SK-N-SH treated with all-trans-retinoic acid at 6 μM for 48 hours (cell line): ENCODE data around the gene ENAH.

Experiments used
- ATAC-seq: fragments of 200-7000 bp; cut with Tn5 transposase; 3 replicates; pipeline ENCODE4 v1.9.1; 2020; ENCODE audit warnings: mild to moderate bottlenecking, moderate library complexity
- ARNTL ChIP-seq: fragments of 450-650 bp; formaldehyde crosslinking; IDR thresholded peaks from 2 replicates; pipeline ENCODE4 v1.5.0; 2020; ENCODE audit warnings: low read depth, mild to moderate bottlenecking, moderate library complexity, borderline replicate concordance
- BACH2 ChIP-seq: fragments of 250-450 bp; sonication (Bioruptor Pico); IDR thresholded peaks from 2 replicates; pipeline ENCODE4 v1.9.0; 2021; ENCODE audit warnings: mild to moderate bottlenecking, borderline replicate concordance
- CREB5 ChIP-seq: fragments of 250-450 bp; sonication (Bioruptor Pico); IDR thresholded peaks from 2 replicates; pipeline ENCODE4 v1.5.1; 2020; ENCODE audit warnings: low read depth, mild to moderate bottlenecking, moderate library complexity
- CSDC2 ChIP-seq: fragments of 250-450 bp; sonication (Bioruptor Pico); IDR thresholded peaks from 2 replicates; pipeline ENCODE4 v1.5.0; 2020; ENCODE audit warnings: mild to moderate bottlenecking, moderate library complexity
- ESRRG ChIP-seq: fragments of 250-450 bp; sonication (Bioruptor Pico); IDR thresholded peaks from 2 replicates; pipeline ENCODE4 v1.6.1; 2021; ENCODE audit warnings: mild to moderate bottlenecking
- GLIS3 ChIP-seq: fragments of 250-450 bp; sonication (Bioruptor Pico); IDR thresholded peaks from 2 replicates; pipeline ENCODE4 v1.5.0; 2020; ENCODE audit warnings: mild to moderate bottlenecking, moderate library complexity
- ISL1 ChIP-seq: fragments of 250-450 bp; sonication (Bioruptor Pico); IDR thresholded peaks from 2 replicates; pipeline ENCODE4 v2.1.2; 2022; ENCODE audit warnings: mild to moderate bottlenecking, moderate library complexity
- OSR1 ChIP-seq: fragments of 250-450 bp; sonication (Bioruptor Pico); IDR thresholded peaks from 2 replicates; pipeline ENCODE4 v1.8.0; 2022; ENCODE audit warnings: moderate library complexity, mild to moderate bottlenecking, inconsistent platforms
- PATZ1 ChIP-seq: fragments of 250-450 bp; sonication (Bioruptor Pico); IDR thresholded peaks from 2 replicates; pipeline ENCODE4 v1.8.0; 2020; ENCODE audit warnings: mild to moderate bottlenecking, moderate library complexity, borderline replicate concordance
- POU6F1 ChIP-seq: fragments of 250-450 bp; sonication (Bioruptor Pico); IDR thresholded peaks from 2 replicates; pipeline ENCODE4 v1.8.0; 2021; ENCODE audit warnings: low read depth, mild to moderate bottlenecking, moderate library complexity, borderline replicate concordance
- RARB ChIP-seq: fragments of 250-450 bp; sonication (Bioruptor Pico); IDR thresholded peaks from 2 replicates; pipeline ENCODE4 v1.8.0; 2021; ENCODE audit warnings: mild to moderate bottlenecking, moderate library complexity
- SNAI2 ChIP-seq: fragments of 250-450 bp; sonication (Bioruptor Pico); IDR thresholded peaks from 2 replicates; pipeline ENCODE4 v1.5.0; 2020; ENCODE audit warnings: mild to moderate bottlenecking, moderate library complexity
- TCF4 ChIP-seq: fragments of 250-450 bp; sonication (Bioruptor Pico); IDR thresholded peaks from 2 replicates; pipeline ENCODE4 v1.8.0; 2021; ENCODE audit warnings: mild to moderate bottlenecking, moderate library complexity, borderline replicate concordance
- TOX ChIP-seq: fragments of 250-450 bp; sonication (Bioruptor Pico); IDR thresholded peaks from 2 replicates; pipeline ENCODE4 v1.8.0; 2021; ENCODE audit warnings: mild to moderate bottlenecking, moderate library complexity, borderline replicate concordance
- TSHZ2 ChIP-seq: fragments of 250-450 bp; sonication (Bioruptor Pico); IDR thresholded peaks from 2 replicates; pipeline ENCODE4 v1.5.0; 2020; ENCODE audit warnings: mild to moderate bottlenecking, moderate library complexity
- ZC3H10 ChIP-seq: fragments of 250-450 bp; sonication (Bioruptor Pico); IDR thresholded peaks from 2 replicates; pipeline ENCODE4 v1.5.1; 2021; ENCODE audit warnings: mild to moderate bottlenecking, moderate library complexity
- ZFP3 ChIP-seq: fragments of 250-450 bp; sonication (Bioruptor Pico); IDR thresholded peaks from 2 replicates; pipeline ENCODE4 v1.5.0; 2020; ENCODE audit warnings: mild to moderate bottlenecking, moderate library complexity
- ZFP30 ChIP-seq: fragments of 450-650 bp; formaldehyde crosslinking; IDR thresholded peaks from 2 replicates; pipeline ENCODE4 v1.5.0; 2022; ENCODE audit warnings: mild to moderate bottlenecking, moderate library complexity
- ZNF565 ChIP-seq: fragments of 450-650 bp; formaldehyde crosslinking; conservative IDR thresholded peaks from 2 replicates; pipeline ENCODE4 v1.5.0; 2020; ENCODE audit warnings: low read depth, mild to moderate bottlenecking, moderate library complexity
- ZNF70 ChIP-seq: fragments of 450-650 bp; formaldehyde crosslinking; IDR thresholded peaks from 2 replicates; pipeline ENCODE4 v1.5.0; 2020; ENCODE audit warnings: mild to moderate bottlenecking, moderate library complexity
- ZNF8 ChIP-seq: fragments of 450-650 bp; formaldehyde crosslinking; IDR thresholded peaks from 2 replicates; pipeline ENCODE4 v1.5.0; 2020; ENCODE audit warnings: mild to moderate bottlenecking, moderate library complexity
- TF ChIP-seq, protein P1 (sequence below): fragments of 250-450 bp; sonication (Bioruptor Pico); IDR thresholded peaks from 2 replicates; pipeline ENCODE4 v1.5.1; 2021; ENCODE audit warnings: mild to moderate bottlenecking, moderate library complexity

ENAH gene

GRCh38 chr1:225539069-225539468, 113.9 kb downstream of the ENAH start:
- no peak for ATAC-seq
- TF ChIP-seq ZFP3 (CRISPR knock-in tag) (no peak), ZNF565 (CRISPR knock-in tag) (no peak), GLIS3 (no peak), ESRRG (no peak), CREB5 (CRISPR knock-in tag) (no peak), ISL1 (CRISPR knock-in tag) (no peak), BACH2 (CRISPR knock-in tag) (no peak), TOX (CRISPR knock-in tag) (no peak), ARNTL (no peak)

DNA sequence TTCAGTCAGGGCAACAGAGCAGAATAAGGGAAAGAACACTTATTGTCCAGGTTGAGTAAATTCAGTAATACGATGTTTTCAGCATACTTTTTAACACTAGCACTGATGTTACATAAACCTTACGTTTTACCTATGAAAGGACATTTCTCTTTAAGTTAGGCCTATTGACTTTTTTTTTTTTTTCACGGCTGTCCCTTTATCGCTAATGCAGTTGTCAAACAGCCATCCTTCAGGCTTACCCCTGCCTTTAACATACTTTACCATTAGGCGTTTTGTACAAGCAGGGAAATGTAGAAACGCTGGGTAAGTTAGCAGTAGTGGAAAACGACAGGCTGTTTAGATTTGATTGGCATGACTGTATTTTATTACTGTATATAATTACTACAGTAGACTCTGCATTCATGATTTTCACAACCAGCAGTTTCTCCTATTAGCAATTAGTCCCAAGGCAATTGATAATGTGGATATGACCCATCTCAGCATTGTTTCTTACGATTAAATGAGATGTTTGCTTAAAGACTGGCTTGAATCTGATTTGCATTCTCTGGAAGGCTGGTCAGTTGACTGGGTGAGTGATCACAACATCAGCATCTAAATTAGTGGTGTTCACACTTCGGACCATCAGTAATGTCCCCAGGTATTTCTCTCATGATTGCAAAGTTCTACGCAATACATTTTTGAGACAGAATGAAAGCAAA, 115.2 kb downstream of the ENAH start:
- no peak for TF ChIP-seq CSDC2
- no peak for TF ChIP-seq ZNF8 (CRISPR knock-in tag)
- no peak for TF ChIP-seq ARNTL
- TF ChIP-seq POU6F1 (CRISPR knock-in tag) = no peak
- no peak for TF ChIP-seq ZNF70
- TF ChIP-seq TSHZ2 (CRISPR knock-in tag) = no peak
- TF ChIP-seq CREB5 (CRISPR knock-in tag) = no peak
- no peak for TF ChIP-seq SNAI2 (CRISPR knock-in tag)
- TF ChIP-seq RARB (CRISPR knock-in tag) = no peak
- no peak for TF ChIP-seq ZFP3 (CRISPR knock-in tag)
- TF ChIP-seq ZC3H10 (CRISPR knock-in tag) = no peak
- no peak for TF ChIP-seq GLIS3
- TF ChIP-seq ZNF565 (CRISPR knock-in tag) = no peak
- TF ChIP-seq BACH2 (CRISPR knock-in tag) = no peak
- no peak for TF ChIP-seq ESRRG
- TF ChIP-seq OSR1 = no peak
- TF ChIP-seq TCF4 (CRISPR knock-in tag) = no peak
- TF ChIP-seq, protein P1, sequence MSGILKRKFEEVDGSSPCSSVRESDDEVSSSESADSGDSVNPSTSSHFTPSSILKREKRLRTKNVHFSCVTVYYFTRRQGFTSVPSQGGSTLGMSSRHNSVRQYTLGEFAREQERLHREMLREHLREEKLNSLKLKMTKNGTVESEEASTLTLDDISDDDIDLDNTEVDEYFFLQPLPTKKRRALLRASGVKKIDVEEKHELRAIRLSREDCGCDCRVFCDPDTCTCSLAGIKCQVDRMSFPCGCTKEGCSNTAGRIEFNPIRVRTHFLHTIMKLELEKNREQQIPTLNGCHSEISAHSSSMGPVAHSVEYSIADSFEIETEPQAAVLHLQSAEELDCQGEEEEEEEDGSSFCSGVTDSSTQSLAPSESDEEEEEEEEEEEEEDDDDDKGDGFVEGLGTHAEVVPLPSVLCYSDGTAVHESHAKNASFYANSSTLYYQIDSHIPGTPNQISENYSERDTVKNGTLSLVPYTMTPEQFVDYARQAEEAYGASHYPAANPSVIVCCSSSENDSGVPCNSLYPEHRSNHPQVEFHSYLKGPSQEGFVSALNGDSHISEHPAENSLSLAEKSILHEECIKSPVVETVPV (CRISPR knock-in tag) = no peak
- ATAC-seq = no peak

- no peak for ATAC-seq
- no peak for TF ChIP-seq ZNF565 (CRISPR knock-in tag)
- TF ChIP-seq ESRRG = no peak
- no peak for TF ChIP-seq SNAI2 (CRISPR knock-in tag)
- TF ChIP-seq, protein P1 (CRISPR knock-in tag) = no peak
- TF ChIP-seq ZNF8 (CRISPR knock-in tag) = no peak
- TF ChIP-seq CSDC2 = no peak
- TF ChIP-seq TCF4 (CRISPR knock-in tag) = no peak
- no peak for TF ChIP-seq OSR1
- no peak for TF ChIP-seq CREB5 (CRISPR knock-in tag)
- no peak for TF ChIP-seq PATZ1 (CRISPR knock-in tag)
- TF ChIP-seq ARNTL = no peak
- TF ChIP-seq ISL1 (CRISPR knock-in tag) = no peak
- TF ChIP-seq ZFP30 = no peak
- no peak for TF ChIP-seq GLIS3
- TF ChIP-seq ZC3H10 (CRISPR knock-in tag) = no peak
- TF ChIP-seq RARB (CRISPR knock-in tag) = no peak
- TF ChIP-seq BACH2 (CRISPR knock-in tag) = no peak
Observed at GRCh38 chr1:225535280-225535679, 117.6 kb downstream of the ENAH start.
